Liver (tissue), 9 donors: ENCODE measurements around the gene MEGF10. TPM values are rescaled to one million over a fixed set of nuclear protein-coding genes. Genes with fewer than 3 reads are reported as not detected.

ENCODE experiments used
- DNase-seq: peaks from one replicate; pipeline ENCODE4 v3.0.0-alpha.2; 2017; ENCODE audit warnings: low spot score
- H3K27ac ChIP-seq, 2 donors: one replicate each; pipeline ENCODE4 v1.7.0; 2013; ENCODE audit warnings: inconsistent platforms in 2 of 2, low read length in 2 of 2, control low read depth in 1 of 2, low read depth in 1 of 2, mild to moderate bottlenecking in 1 of 2
- H3K27me3 ChIP-seq, 4 donors: one replicate each; pipeline versions ENCODE4 v1.6.1 to v1.7.0; 2013; ENCODE audit warnings: low read length in 3 of 4, inconsistent platforms in 1 of 4, mild to moderate bottlenecking in 1 of 4, moderate library complexity in 1 of 4; ENCODE audit not compliant: control insufficient read depth in 4 of 4, insufficient read depth in 4 of 4
- H3K36me3 ChIP-seq, 4 donors: one replicate each; pipeline versions ENCODE4 v1.6.1 to v1.7.0; 2013; ENCODE audit warnings: low read length in 3 of 4, mild to moderate bottlenecking in 3 of 4, low read depth in 1 of 4, moderate library complexity in 1 of 4; ENCODE audit not compliant: control insufficient read depth in 4 of 4, insufficient read depth in 3 of 4
- H3K4me1 ChIP-seq, 4 donors: one replicate each; pipeline versions ENCODE4 v1.6.1 to v1.7.0; 2013; ENCODE audit warnings: low read length in 3 of 4, mild to moderate bottlenecking in 3 of 4, moderate library complexity in 1 of 4; ENCODE audit not compliant: control insufficient read depth in 4 of 4, insufficient read depth in 4 of 4
- H3K4me3 ChIP-seq, 3 donors: one replicate each; pipeline versions ENCODE4 v1.6.1 to v1.7.0; 2013; ENCODE audit warnings: low read length in 3 of 3, control low read depth in 1 of 3, low read depth in 1 of 3, mild to moderate bottlenecking in 1 of 3
- H3K9ac ChIP-seq, 2 donors: one replicate each; pipeline ENCODE4 v1.7.0; 2013; ENCODE audit warnings: low read length in 2 of 2, mild to moderate bottlenecking in 2 of 2, moderate library complexity in 2 of 2, control low read depth in 1 of 2, low read depth in 1 of 2
- H3K9me3 ChIP-seq, 4 donors: one replicate each; pipeline versions ENCODE4 v1.6.1 to v1.7.0; 2013; ENCODE audit warnings: low read length in 3 of 4; ENCODE audit not compliant: control insufficient read depth in 4 of 4
- EGR1 ChIP-seq, 2 donors: IDR thresholded peaks; 2 replicates each; pipeline ENCODE4 v1.6.1; 2016 to 2018; ENCODE audit warnings: antibody characterized with exemption in 2 of 2, low read depth in 2 of 2
- GABPA ChIP-seq, 2 donors: IDR thresholded peaks in 1 of 2; conservative IDR thresholded peaks in 1 of 2; 2 replicates each; pipeline ENCODE4 v1.6.1; 2016; ENCODE audit warnings: antibody characterized with exemption in 2 of 2, mild to moderate bottlenecking in 1 of 2, moderate library complexity in 1 of 2
- HNF4A ChIP-seq, 2 donors: conservative IDR thresholded peaks; 2 replicates each; pipeline ENCODE4 v1.6.1; 2016; ENCODE audit warnings: antibody characterized with exemption in 2 of 2, mild to moderate bottlenecking in 2 of 2
- HNF4G ChIP-seq: IDR thresholded peaks from 2 replicates; pipeline ENCODE4 v1.6.1; 2016; ENCODE audit warnings: antibody characterized with exemption
- JUND ChIP-seq, 2 donors: IDR thresholded peaks; 2 replicates each; pipeline ENCODE4 v1.6.1; 2016; ENCODE audit warnings: antibody characterized with exemption in 2 of 2
- RAD21 ChIP-seq, 2 donors: IDR thresholded peaks; 2 replicates each; pipeline ENCODE4 v1.6.1; 2016; ENCODE audit warnings: antibody characterized with exemption in 2 of 2, mild to moderate bottlenecking in 2 of 2
- RXRA ChIP-seq, 2 donors: IDR thresholded peaks; 2 replicates each; pipeline ENCODE4 v1.6.1; 2017 to 2018; ENCODE audit warnings: antibody characterized with exemption in 2 of 2, mild to moderate bottlenecking in 1 of 2
- SP1 ChIP-seq: IDR thresholded peaks from 2 replicates; pipeline ENCODE4 v1.6.1; 2018; ENCODE audit warnings: antibody characterized with exemption, mild to moderate bottlenecking
- TAF1 ChIP-seq: conservative IDR thresholded peaks from 2 replicates; pipeline ENCODE4 v1.6.1; 2016; ENCODE audit warnings: antibody characterized with exemption, mild to moderate bottlenecking
- polyA plus RNA-seq, 2 donors: library from polyadenylated mRNA; stranded (reverse) in 1 of 2; unstranded in 1 of 2; fragments of 200-250 nt in 1 of 2; fragments of >200 nt in 1 of 2; fragmentation: Nextera tagmentation in 1 of 2; extraction: Ambion mirVana in 1 of 2; gene quantifications; one replicate each; pipeline versions ENCODE4 v1.2.1 to v1.2.3, GENCODE V29; 2013 to 2015
- total RNA-seq, 2 donors: library from RNA; depleted of rRNA; stranded (reverse); fragments of >200 nt; gene quantifications; one replicate each; pipeline ENCODE4 v1.2.3, GENCODE V29; 2014
- TF ChIP-seq, protein P1 (sequence below): IDR thresholded peaks from 2 replicates; pipeline ENCODE4 v1.6.1; 2016; ENCODE audit warnings: antibody characterized with exemption, mild to moderate bottlenecking
- TF ChIP-seq, protein P2 (sequence below): IDR thresholded peaks from 2 replicates; pipeline ENCODE4 v1.6.1; 2016; ENCODE audit warnings: antibody characterized with exemption
- TF ChIP-seq, protein P3 (sequence below): fragments of 150-350 bp; IDR thresholded peaks from 2 replicates; pipeline ENCODE4 v1.5.1; 2017; ENCODE audit warnings: improper control_type of control experiment, low read depth, low read length; ENCODE audit not compliant: missing input control
- TF ChIP-seq, protein P4 (sequence below): IDR thresholded peaks from 2 replicates; pipeline ENCODE4 v1.6.1; 2016; ENCODE audit warnings: antibody characterized with exemption
- donor health status: healthy.
- donor health status: healthy.
- donor health status: healthy.
- donor health status: healthy.
- donor health status: healthy.

Gene MEGF10
- total and polyA plus RNA-seq, 4 donors = 0.05 to 1.0 (median 0.33) TPM; not detected in 1

DNA sequence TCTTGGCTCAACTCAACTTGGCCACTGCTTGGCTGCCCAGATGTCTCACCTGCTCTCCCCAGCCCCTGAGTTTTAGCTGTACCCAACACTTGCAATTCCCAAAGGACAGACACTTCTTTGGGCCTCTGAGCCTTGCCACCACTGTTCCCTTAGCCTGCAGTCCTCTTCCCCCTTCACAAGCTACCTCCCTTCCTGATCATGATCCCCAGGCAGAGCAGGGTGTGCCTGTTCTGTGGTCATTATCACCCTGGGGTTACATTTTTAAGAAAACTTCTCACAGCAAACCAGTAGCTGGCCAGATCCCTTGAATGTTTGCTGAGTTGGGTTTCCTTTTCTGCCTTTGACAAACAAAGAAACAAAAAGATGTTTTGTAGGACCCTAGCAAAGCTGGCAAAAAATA, 139.3 kb downstream of the MEGF10 start:
- DNase-seq = no peak
- no peak overlapping the region for H3K27ac ChIP-seq
- no peaks in the 10 kb centered on the region for H3K4me1 ChIP-seq
- TF ChIP-seq, protein P1, sequence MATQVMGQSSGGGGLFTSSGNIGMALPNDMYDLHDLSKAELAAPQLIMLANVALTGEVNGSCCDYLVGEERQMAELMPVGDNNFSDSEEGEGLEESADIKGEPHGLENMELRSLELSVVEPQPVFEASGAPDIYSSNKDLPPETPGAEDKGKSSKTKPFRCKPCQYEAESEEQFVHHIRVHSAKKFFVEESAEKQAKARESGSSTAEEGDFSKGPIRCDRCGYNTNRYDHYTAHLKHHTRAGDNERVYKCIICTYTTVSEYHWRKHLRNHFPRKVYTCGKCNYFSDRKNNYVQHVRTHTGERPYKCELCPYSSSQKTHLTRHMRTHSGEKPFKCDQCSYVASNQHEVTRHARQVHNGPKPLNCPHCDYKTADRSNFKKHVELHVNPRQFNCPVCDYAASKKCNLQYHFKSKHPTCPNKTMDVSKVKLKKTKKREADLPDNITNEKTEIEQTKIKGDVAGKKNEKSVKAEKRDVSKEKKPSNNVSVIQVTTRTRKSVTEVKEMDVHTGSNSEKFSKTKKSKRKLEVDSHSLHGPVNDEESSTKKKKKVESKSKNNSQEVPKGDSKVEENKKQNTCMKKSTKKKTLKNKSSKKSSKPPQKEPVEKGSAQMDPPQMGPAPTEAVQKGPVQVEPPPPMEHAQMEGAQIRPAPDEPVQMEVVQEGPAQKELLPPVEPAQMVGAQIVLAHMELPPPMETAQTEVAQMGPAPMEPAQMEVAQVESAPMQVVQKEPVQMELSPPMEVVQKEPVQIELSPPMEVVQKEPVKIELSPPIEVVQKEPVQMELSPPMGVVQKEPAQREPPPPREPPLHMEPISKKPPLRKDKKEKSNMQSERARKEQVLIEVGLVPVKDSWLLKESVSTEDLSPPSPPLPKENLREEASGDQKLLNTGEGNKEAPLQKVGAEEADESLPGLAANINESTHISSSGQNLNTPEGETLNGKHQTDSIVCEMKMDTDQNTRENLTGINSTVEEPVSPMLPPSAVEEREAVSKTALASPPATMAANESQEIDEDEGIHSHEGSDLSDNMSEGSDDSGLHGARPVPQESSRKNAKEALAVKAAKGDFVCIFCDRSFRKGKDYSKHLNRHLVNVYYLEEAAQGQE = no peak
- TF ChIP-seq RAD21 (IDR thresholded peaks at IDR 0.05) = no peak
- no peak for TF ChIP-seq RXRA (IDR thresholded peaks at IDR 0.05)
- TF ChIP-seq GABPA (IDR thresholded peaks at IDR 0.05 in 1 of 2, conservative IDR thresholded peaks at IDR 0.05 in 1 of 2) = no peak
- no peak overlapping the region for H3K4me3 ChIP-seq
- H3K9me3 ChIP-seq = no peaks in the 10 kb centered on the region
- no peaks in the 10 kb centered on the region for H3K36me3 ChIP-seq
- H3K9ac ChIP-seq = no peak overlapping the region
- no peaks in the 10 kb centered on the region for H3K27me3 ChIP-seq

DNA sequence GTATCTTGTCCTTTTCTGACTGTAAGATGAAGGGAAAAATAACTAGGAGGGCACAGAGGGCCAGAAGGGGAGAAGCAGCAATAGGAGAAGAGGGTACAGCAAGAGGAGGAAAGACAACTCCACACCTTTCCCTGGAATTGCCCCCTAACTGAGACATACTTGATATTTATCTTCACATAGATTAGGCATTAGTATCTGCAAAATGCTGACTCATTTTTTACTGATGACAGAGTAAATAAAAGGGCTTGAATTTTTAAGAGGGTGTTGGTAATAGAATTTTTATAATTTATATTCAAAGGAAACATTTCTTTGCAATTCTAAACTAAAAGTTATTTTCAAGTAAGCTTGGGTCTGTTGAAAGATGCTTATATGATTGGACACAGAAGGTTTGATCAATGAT, 140.0 kb downstream of the MEGF10 start:
- H3K27me3 ChIP-seq = no peaks in the 10 kb centered on the region
- H3K27ac ChIP-seq = no peak overlapping the region
- H3K9ac ChIP-seq = no peak overlapping the region
- no peaks in the 10 kb centered on the region for H3K4me1 ChIP-seq
- no peaks in the 10 kb centered on the region for H3K36me3 ChIP-seq
- TF ChIP-seq, protein P2, sequence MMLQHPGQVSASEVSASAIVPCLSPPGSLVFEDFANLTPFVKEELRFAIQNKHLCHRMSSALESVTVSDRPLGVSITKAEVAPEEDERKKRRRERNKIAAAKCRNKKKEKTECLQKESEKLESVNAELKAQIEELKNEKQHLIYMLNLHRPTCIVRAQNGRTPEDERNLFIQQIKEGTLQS = no peak
- no peak for TF ChIP-seq JUND (IDR thresholded peaks at IDR 0.05)
- TF ChIP-seq HNF4G = no peak
- TF ChIP-seq RAD21 (IDR thresholded peaks at IDR 0.05) = no peak
- no peak for TF ChIP-seq GABPA (IDR thresholded peaks at IDR 0.05 in 1 of 2, conservative IDR thresholded peaks at IDR 0.05 in 1 of 2)
- TF ChIP-seq EGR1 (IDR thresholded peaks at IDR 0.05; ENCODE audit: low read depth in 2 of 2) = no peak
- TF ChIP-seq TAF1 = no peak
- TF ChIP-seq, protein P3, sequence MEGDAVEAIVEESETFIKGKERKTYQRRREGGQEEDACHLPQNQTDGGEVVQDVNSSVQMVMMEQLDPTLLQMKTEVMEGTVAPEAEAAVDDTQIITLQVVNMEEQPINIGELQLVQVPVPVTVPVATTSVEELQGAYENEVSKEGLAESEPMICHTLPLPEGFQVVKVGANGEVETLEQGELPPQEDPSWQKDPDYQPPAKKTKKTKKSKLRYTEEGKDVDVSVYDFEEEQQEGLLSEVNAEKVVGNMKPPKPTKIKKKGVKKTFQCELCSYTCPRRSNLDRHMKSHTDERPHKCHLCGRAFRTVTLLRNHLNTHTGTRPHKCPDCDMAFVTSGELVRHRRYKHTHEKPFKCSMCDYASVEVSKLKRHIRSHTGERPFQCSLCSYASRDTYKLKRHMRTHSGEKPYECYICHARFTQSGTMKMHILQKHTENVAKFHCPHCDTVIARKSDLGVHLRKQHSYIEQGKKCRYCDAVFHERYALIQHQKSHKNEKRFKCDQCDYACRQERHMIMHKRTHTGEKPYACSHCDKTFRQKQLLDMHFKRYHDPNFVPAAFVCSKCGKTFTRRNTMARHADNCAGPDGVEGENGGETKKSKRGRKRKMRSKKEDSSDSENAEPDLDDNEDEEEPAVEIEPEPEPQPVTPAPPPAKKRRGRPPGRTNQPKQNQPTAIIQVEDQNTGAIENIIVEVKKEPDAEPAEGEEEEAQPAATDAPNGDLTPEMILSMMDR = no peak
- TF ChIP-seq HNF4A (conservative IDR thresholded peaks at IDR 0.05) = no peak
- TF ChIP-seq, protein P4, sequence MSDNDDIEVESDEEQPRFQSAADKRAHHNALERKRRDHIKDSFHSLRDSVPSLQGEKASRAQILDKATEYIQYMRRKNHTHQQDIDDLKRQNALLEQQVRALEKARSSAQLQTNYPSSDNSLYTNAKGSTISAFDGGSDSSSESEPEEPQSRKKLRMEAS = no peak
- no peak for TF ChIP-seq SP1
- no peak for DNase-seq
- H3K4me3 ChIP-seq = no peak overlapping the region
- no peaks in the 10 kb centered on the region for H3K9me3 ChIP-seq
